Raji (cell line): Measurements from ENCODE around the gene RIMS1.

Experiments used
- POLR2A ChIP-seq: IDR thresholded peaks from 2 replicates; pipeline ENCODE4 v1.6.1; 2011; ENCODE audit warnings: low read depth, low read length, control low read depth; ENCODE audit not compliant: insufficient read depth

The RIMS1 gene

GRCh38 chr6:72037006-72037405 lies 150.7 kb downstream of the RIMS1 start:
- no peak for TF ChIP-seq POLR2A

GRCh38 chr6:72040111-72040510 lies 153.8 kb downstream of the RIMS1 start:
- no peak for TF ChIP-seq POLR2A

DNA sequence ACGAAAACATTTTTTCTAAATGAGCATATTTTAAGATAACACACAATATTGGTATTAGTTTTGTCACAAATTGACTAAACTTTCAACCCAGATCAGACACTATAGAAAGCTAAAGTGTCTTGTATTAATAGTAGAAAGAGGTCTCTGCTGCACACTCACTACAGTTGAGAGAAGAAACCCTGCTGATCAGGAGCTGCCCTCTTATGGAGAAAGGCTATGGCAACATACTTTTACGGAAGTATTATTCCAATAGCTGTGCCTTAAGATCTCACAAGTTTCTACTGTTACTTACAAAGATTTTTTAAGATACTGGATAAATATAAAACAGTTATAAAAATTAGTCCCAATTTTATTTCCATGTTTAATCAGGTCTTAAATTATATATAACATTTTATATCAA lies 155.7 kb downstream of the RIMS1 start:
- TF ChIP-seq POLR2A = no peak

DNA sequence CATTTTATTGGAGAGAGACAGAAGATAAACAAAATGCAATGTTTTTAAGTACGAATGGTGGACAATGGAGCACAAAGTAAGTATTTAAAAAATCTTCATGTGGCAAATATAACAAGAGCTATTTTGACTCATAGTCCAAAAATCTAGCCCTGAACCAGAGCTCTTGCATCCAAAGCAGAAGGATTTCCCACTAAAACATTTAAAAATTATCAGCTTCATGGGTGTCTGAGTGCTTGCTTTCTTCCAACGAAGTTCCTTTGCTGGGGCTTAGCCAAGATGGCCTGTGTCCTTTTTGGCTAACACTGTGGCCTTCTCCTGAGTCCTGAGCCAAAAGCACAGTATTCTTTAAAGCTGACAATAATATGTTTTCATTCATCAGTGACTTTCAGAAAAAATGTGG lies 161.7 kb downstream of the RIMS1 start:
- no peak for TF ChIP-seq POLR2A

GRCh38 chr6:72049376-72049775 lies 163.0 kb downstream of the RIMS1 start:
- no peak for TF ChIP-seq POLR2A

DNA sequence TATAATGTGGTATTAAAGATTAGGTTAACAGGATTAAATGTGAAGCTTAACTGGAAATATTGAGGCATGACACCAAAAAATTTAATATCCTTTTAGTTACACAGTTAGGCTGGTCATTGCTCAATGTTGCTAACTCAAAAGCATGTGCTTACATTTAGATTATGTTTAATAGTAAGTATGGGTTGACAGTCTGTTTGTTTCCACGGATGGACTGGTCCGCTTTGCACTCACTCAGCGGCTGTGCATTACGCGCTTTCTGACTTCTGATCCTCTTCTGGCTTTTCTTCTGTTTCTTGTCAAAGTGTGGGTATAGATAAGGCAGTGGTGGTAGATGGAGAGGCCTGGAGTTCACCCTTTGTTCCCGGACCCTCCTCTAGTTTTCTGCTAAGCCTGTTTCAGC lies 174.9 kb downstream of the RIMS1 start:
- no peak for TF ChIP-seq POLR2A

DNA sequence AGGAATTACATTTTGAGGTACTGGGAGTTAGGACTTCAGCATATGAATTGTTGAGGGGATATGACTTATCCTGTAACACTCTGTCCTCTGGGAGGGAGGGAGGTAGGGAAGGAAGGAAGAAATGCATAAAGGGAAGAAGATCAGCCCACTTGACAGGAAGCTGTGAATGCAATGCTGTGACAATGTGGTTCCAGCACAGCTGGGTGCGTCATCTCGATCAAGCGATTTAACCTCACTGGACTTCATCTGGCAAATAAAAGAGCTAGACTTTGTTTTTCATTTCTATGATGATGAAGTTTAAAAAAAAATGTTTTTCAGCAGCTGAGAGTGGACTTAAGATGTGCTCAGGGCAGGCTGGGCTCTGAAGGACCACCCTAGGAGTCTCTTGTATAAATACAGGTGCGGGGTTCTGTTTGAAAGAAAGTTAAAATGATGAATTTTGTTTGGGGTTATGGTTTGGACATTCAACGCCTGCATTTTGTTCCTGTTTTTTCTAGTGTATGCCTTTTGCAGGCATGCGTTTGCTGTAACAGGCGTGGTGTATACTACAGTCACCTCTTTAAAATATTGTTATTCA lies 178.1 kb downstream of the RIMS1 start:
- no peak for TF ChIP-seq POLR2A

GRCh38 chr6:72078096-72078495 lies 191.7 kb downstream of the RIMS1 start:
- TF ChIP-seq POLR2A = no peak

- TF ChIP-seq POLR2A = no peak
Measured at GRCh38 chr6:72080260-72080941, 194.1 kb downstream of the RIMS1 start.

DNA sequence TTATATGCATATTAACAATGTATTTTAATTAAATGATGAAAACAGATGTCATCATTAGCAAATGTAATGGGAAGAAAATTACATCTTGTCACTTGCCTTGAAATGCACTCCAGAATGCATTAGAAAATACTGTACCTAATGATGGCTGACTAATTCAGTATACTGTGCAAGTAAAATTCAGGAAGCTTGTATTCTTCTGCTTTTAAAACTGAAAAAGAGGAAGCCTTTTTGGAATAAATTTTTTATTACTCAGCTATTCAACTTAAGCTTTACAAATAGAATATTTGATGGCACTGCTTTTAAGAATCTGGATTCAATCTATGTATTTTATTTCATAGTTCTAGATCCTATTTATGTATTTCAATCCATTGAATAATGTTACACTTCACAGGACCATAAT lies 195.5 kb downstream of the RIMS1 start:
- TF ChIP-seq POLR2A = no peak

GRCh38 chr6:72083976-72084375 lies 197.6 kb downstream of the RIMS1 start:
- no peak for TF ChIP-seq POLR2A

GRCh38 chr6:72084992-72085569 lies 198.7 kb downstream of the RIMS1 start:
- no peak for TF ChIP-seq POLR2A

- no peak for TF ChIP-seq POLR2A
Measured at GRCh38 chr6:72094506-72094905, 208.2 kb downstream of the RIMS1 start.

- TF ChIP-seq POLR2A = no peak
Measured at GRCh38 chr6:72102561-72102960, 216.2 kb downstream of the RIMS1 start.

DNA sequence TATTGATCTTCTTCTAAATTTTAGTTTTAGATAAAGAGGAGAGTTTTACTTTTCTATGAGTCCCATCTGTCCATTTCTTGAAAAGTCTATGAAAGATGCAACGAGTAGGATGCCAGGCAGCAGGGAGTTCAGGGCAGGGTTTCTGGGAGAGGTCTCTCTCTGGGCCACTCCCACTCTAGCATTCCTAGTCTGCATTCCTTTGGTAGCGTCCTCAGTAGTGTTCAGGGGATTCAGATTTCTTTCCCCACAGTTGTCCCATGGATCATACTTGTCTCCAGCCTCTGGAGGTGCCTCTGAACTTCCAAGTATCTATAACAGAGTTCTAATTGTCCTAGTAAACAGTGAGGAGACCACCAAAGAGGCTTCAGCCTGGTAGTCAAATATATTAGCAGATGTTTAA lies 225.3 kb downstream of the RIMS1 start:
- no peak for TF ChIP-seq POLR2A

- no peak for TF ChIP-seq POLR2A
Measured at GRCh38 chr6:72130327-72130726, 244.0 kb downstream of the RIMS1 start.

DNA sequence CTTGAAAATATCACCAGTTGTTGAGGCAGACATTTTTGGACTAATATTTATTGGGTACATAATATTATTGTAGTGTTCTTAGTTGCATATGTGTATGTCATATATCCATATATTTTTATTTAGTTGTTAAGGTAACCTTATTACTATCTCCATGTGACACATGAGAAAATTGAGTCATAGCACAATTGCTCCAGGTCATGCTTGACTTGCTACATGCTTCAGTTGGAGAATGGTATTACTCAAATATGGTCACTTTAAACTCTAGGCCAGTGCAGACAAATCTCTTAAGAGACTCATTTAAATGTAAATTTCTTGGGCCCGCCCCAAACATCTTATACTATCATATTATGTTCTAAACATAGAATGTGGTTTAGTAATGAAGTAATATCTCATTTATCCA lies 246.1 kb downstream of the RIMS1 start:
- TF ChIP-seq POLR2A = no peak
